Endothelial cell (in vitro differentiated cells): ENCODE results near the gene ILF3. TPM values are rescaled to one million over a fixed set of nuclear protein-coding genes. Genes with fewer than 3 reads are reported as not detected.

Source experiments
- DNase-seq: peaks from one replicate; pipeline ENCODE4 v3.0.0; 2021; ENCODE audit warnings: low spot score
- H3K27ac Mint-ChIP-seq: one replicate; pipeline ENCODE4 v1.8.0; 2021; ENCODE audit warnings: mixed read lengths, inconsistent platforms; ENCODE audit not compliant: unreplicated experiment
- H3K27me3 Mint-ChIP-seq: one replicate; pipeline ENCODE4 v1.8.0; 2021; ENCODE audit warnings: mild to moderate bottlenecking, moderate library complexity, mixed read lengths, inconsistent platforms; ENCODE audit not compliant: unreplicated experiment
- H3K36me3 Mint-ChIP-seq: one replicate; pipeline ENCODE4 v1.8.0; 2021; ENCODE audit warnings: mild to moderate bottlenecking, low read depth, mixed read lengths, inconsistent platforms; ENCODE audit not compliant: unreplicated experiment
- H3K4me1 Mint-ChIP-seq: one replicate; pipeline ENCODE4 v1.8.0; 2021; ENCODE audit warnings: mild to moderate bottlenecking, mixed read lengths, inconsistent platforms; ENCODE audit not compliant: unreplicated experiment
- H3K4me3 Mint-ChIP-seq: one replicate; pipeline ENCODE4 v1.8.0; 2021; ENCODE audit warnings: mild to moderate bottlenecking, mixed read lengths, inconsistent platforms; ENCODE audit not compliant: unreplicated experiment
- H3K9me3 Mint-ChIP-seq: one replicate; pipeline ENCODE4 v1.8.0; 2021; ENCODE audit warnings: mixed read lengths, inconsistent platforms; ENCODE audit not compliant: unreplicated experiment
- CTCF ChIP-seq: fragments of 200-600 bp; sonication (generic); IDR thresholded peaks from one replicate; pipeline ENCODE4 v1.5.0; 2021; ENCODE audit warnings: antibody characterized with exemption; ENCODE audit not compliant: unreplicated experiment
- total RNA-seq: library from RNA; stranded (reverse); fragmentation: NEBNext Ultra II Directional; extraction: Animal tissue kit (Norgen Biotek cat#: 25700); gene quantifications from one replicate; pipeline ENCODE4 v1.2.1, GENCODE V29; 2021; ENCODE audit not compliant: unreplicated experiment

ILF3 gene
- total RNA-seq, 1 donor from 2014 or later, result 330 TPM

DNA sequence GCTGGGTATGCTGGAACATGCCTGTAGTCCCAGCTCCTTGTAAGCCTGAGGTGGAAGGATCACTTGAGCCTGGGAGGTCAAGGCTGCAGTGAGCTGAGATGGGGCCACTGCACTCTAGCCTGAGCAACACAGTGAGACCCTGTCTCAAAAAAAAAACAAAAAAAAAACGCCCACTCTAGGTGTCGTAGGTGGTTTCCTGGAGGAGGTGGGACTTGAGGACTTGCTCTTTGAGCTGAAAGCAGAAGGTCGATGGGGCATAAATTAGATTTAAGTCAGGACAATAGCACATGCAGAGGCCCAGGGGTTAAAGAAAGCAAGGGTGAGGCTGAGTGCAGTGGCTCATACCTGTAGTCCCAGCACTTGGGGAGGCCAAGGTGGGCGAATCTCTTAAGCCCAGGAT, 12.9 kb upstream of the ILF3 start:
- peaks cover 33% of the 10 kb centered on the region for H3K4me1 Mint-ChIP-seq
- no peak for TF ChIP-seq CTCF
- H3K27ac Mint-ChIP-seq, result no peak overlapping the region
- H3K9me3 Mint-ChIP-seq, result no peaks in the 10 kb centered on the region
- peaks cover 14% of the 10 kb centered on the region for H3K27me3 Mint-ChIP-seq
- DNase-seq, result no peak
- peak overlapping the region; percentile 15 for H3K4me3 Mint-ChIP-seq
- H3K36me3 Mint-ChIP-seq, result peaks cover 24% of the 10 kb centered on the region

GRCh38 chr19:10642473-10643171, 11.5 kb upstream of the ILF3 start:
- H3K27ac Mint-ChIP-seq, result peak overlapping the region; percentile 52
- peaks cover 16% of the 10 kb centered on the region for H3K36me3 Mint-ChIP-seq
- TF ChIP-seq CTCF, result no peak
- peaks cover 32% of the 10 kb centered on the region for H3K4me1 Mint-ChIP-seq
- no peaks in the 10 kb centered on the region for H3K9me3 Mint-ChIP-seq
- no peak for DNase-seq
- H3K4me3 Mint-ChIP-seq, result peak overlapping the region; percentile 59
- peaks cover 13% of the 10 kb centered on the region for H3K27me3 Mint-ChIP-seq

GRCh38 chr19:10643172-10643967, 10.8 kb upstream of the ILF3 start:
- H3K4me1 Mint-ChIP-seq, result peaks cover 26% of the 10 kb centered on the region
- peaks cover 12% of the 10 kb centered on the region for H3K27me3 Mint-ChIP-seq
- peaks cover 9% of the 10 kb centered on the region for H3K36me3 Mint-ChIP-seq
- no peaks in the 10 kb centered on the region for H3K9me3 Mint-ChIP-seq
- H3K27ac Mint-ChIP-seq, result peak overlapping the region; percentile 37
- TF ChIP-seq CTCF, result no peak
- no peak for DNase-seq
- peak overlapping the region; percentile 38 for H3K4me3 Mint-ChIP-seq

GRCh38 chr19:10643968-10644259, 10.2 kb upstream of the ILF3 start:
- H3K4me3 Mint-ChIP-seq, result no peak overlapping the region
- no peaks in the 10 kb centered on the region for H3K9me3 Mint-ChIP-seq
- peaks cover 9% of the 10 kb centered on the region for H3K36me3 Mint-ChIP-seq
- peaks cover 26% of the 10 kb centered on the region for H3K4me1 Mint-ChIP-seq
- H3K27me3 Mint-ChIP-seq, result peaks cover 12% of the 10 kb centered on the region
- no peak for DNase-seq
- TF ChIP-seq CTCF, result no peak
- H3K27ac Mint-ChIP-seq, result peak overlapping the region; percentile 36

DNA sequence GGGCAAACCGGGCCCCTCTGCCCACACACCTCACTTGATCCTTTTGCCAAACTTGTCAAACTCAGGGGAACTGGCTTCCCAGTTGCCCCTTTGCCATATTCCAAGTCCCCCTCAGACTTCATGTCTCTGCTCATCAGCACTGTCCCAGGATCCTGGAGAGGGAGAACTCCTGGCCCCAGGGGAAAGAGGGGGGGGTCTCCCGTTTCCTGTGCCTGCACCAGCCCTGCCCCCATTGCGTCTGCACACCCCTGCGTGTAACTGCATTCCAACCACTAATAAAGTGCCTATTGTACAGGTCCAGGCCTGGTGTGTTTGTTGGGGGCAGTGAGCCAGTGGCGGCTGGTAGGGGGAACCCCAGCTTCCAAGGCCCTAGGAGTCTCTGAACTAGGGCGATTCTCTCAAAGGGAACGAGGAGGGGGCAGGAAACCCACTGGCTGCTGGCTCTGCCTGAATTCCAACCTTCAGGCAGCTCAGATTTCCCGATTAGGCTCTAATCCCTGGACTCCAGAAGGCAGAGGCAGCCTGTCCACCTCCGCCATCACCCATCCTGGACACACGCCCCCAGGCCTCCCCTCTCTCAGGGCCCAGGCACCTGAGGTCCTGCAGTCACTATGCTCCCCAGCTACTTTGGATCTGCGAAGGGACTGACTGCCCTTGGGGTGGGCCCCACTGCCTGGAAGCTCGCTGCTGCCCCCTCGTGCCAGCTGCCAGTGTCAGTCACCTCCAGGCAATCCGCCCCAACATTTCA, 9.7 kb upstream of the ILF3 start:
- Mint-ChIP-seq H3K27me3 (peaks cover 8% of the 10 kb centered on the region), H3K36me3 (peaks cover 4% of the 10 kb centered on the region), H3K9me3 (no peaks in the 10 kb centered on the region), H3K4me1 (peaks cover 26% of the 10 kb centered on the region), H3K27ac (peak overlapping the region; percentile 48), H3K4me3 (no peak overlapping the region)
- peak; percentile 92 for DNase-seq
- peak; percentile 64 for TF ChIP-seq CTCF
